ENCODE data around the gene FHL2. TPM values are rescaled to one million over a fixed set of nuclear protein-coding genes. Genes with fewer than 3 reads are reported as not detected.

Gene FHL2
- total RNA-seq, 3 donors from 2014 or later = 20.0 to 128 (median 98.2) TPM

GRCh38 chr2:105422801-105423200 is 23.9 kb upstream of the FHL2 start:
- no peak for TF ChIP-seq POLR2A (IDR thresholded peaks at IDR 0.05)
- TF ChIP-seq CTCF (IDR thresholded peaks at IDR 0.05) = no peak
- TF ChIP-seq POLR2AphosphoS5 (IDR thresholded peaks at IDR 0.05) = no peak
- intact Hi-C loops (cut with DNase I; ENCODE audit: low total_unique reads) = no loop called here
- Histone ChIP-seq H3K27me3 (no peaks in the 10 kb centered on the region), H3K4me1 (no peaks in the 10 kb centered on the region), H3K27ac (no peak overlapping the region), H3K9me3 (peaks cover 0 to 8% of the 10 kb centered on the region in 2 donors), H3K4me3 (no peak overlapping the region), H3K36me3 (no peaks in the 10 kb centered on the region)
- DNase-seq (ENCODE audit: low spot score in 2 of 2) = no peak

GRCh38 chr2:105421053-105421452 is 22.2 kb upstream of the FHL2 start:
- no peaks in the 10 kb centered on the region for H3K4me1 ChIP-seq
- TF ChIP-seq POLR2AphosphoS5 (IDR thresholded peaks at IDR 0.05) (no peak), CTCF (IDR thresholded peaks at IDR 0.05) (no peak), POLR2A (IDR thresholded peaks at IDR 0.05) (no peak)
- H3K9me3 ChIP-seq = peaks cover 0 to 8% of the 10 kb centered on the region in 2 donors
- no peak for DNase-seq (ENCODE audit: low spot score in 2 of 2)
- H3K27me3 ChIP-seq = no peaks in the 10 kb centered on the region
- H3K27ac ChIP-seq = no peak overlapping the region
- intact Hi-C loops (cut with DNase I; ENCODE audit: low total_unique reads) = no loop called here
- no peak overlapping the region for H3K4me3 ChIP-seq
- H3K36me3 ChIP-seq = no peaks in the 10 kb centered on the region

- Histone ChIP-seq H3K9me3 (peaks cover 0 to 8% of the 10 kb centered on the region in 2 donors), H3K27me3 (no peaks in the 10 kb centered on the region), H3K36me3 (no peaks in the 10 kb centered on the region), H3K4me1 (no peaks in the 10 kb centered on the region), H3K27ac (no peak overlapping the region), H3K4me3 (no peak overlapping the region)
- intact Hi-C loops (cut with DNase I; ENCODE audit: low total_unique reads) = loop anchor here (10.0 kb wide), 1 partner anchor 324 kb away; no protein-coding TSS in a partner anchor
- no peak for DNase-seq (ENCODE audit: low spot score in 2 of 2)
- TF ChIP-seq POLR2AphosphoS5 (IDR thresholded peaks at IDR 0.05) = no peak
- no peak for TF ChIP-seq POLR2A (IDR thresholded peaks at IDR 0.05)
- TF ChIP-seq CTCF (IDR thresholded peaks at IDR 0.05) = no peak
Measured at GRCh38 chr2:105418522-105418921, 19.7 kb upstream of the FHL2 start.

GRCh38 chr2:105417857-105418436 is 19.1 kb upstream of the FHL2 start:
- no peaks in the 10 kb centered on the region for H3K36me3 ChIP-seq
- H3K4me1 ChIP-seq = no peaks in the 10 kb centered on the region
- peaks cover 0 to 8% of the 10 kb centered on the region in 2 donors for H3K9me3 ChIP-seq
- H3K27me3 ChIP-seq = no peaks in the 10 kb centered on the region
- H3K27ac ChIP-seq = no peak overlapping the region
- DNase-seq (ENCODE audit: low spot score in 2 of 2) = no peak
- H3K4me3 ChIP-seq = no peak overlapping the region
- intact Hi-C loops (cut with DNase I; ENCODE audit: low total_unique reads) = loop anchor here (10.0 kb wide), 1 partner anchor 323 kb away; no protein-coding TSS in a partner anchor
- TF ChIP-seq CTCF (IDR thresholded peaks at IDR 0.05) = no peak

- TF ChIP-seq POLR2AphosphoS5 (IDR thresholded peaks at IDR 0.05) = no peak
- Histone ChIP-seq H3K9me3 (peaks cover 0 to 8% of the 10 kb centered on the region in 2 donors), H3K27ac (no peak overlapping the region), H3K4me1 (no peaks in the 10 kb centered on the region), H3K36me3 (no peaks in the 10 kb centered on the region), H3K4me3 (no peak overlapping the region), H3K27me3 (no peaks in the 10 kb centered on the region)
- no peak for DNase-seq (ENCODE audit: low spot score in 2 of 2)
- intact Hi-C loops (cut with DNase I; ENCODE audit: low total_unique reads) = loop anchor here (10.0 kb wide), 1 partner anchor 321 kb away; no protein-coding TSS in a partner anchor
Measured at GRCh38 chr2:105416156-105416555, 17.3 kb upstream of the FHL2 start.

All from breast epithelium (tissue), 4 donors.